Measurements from ENCODE around the gene INTS7. TPM values are rescaled to one million over a fixed set of nuclear protein-coding genes. Genes with fewer than 3 reads are reported as not detected.

Gene INTS7
- polyA plus RNA-seq, 1 of the 3 experiments (the other 2 are of a cell fraction), result 8.7 TPM

GRCh38 chr1:212020975-212021374 lies 14.4 kb downstream of the INTS7 start:
- peaks cover 0 to 2% of the 10 kb centered on the region in 2 experiments; a peak in 1 of 4 replicates for H3K4me1 ChIP-seq (ENCODE audit: control insufficient read depth in 1 of 2, insufficient read depth in 2 of 2, low read depth in 1 of 2, low read length in 1 of 2)
- TF ChIP-seq GATA2 (CRISPR knock-in tag; IDR thresholded peaks at IDR 0.05), result no peak
- no peak for TF ChIP-seq POLR2AphosphoS5 (IDR thresholded peaks at IDR 0.05; ENCODE audit: low read depth, low read length)
- TF ChIP-seq EZH2phosphoT487 (IDR thresholded peaks at IDR 0.05; ENCODE audit: borderline replicate concordance, low read depth), result no peak
- H3K79me2 ChIP-seq (ENCODE audit: insufficient read depth), result peaks cover 35% of the 10 kb centered on the region
- H3K9me2 ChIP-seq, result no peaks in the 10 kb centered on the region
- no peak overlapping the region for H3K27ac ChIP-seq (ENCODE audit: low read depth in 2 of 2, low read length in 1 of 2)
- ChIA-PET CTCF (interaction anchor here (3.7 kb wide), 1 partner anchor 13 kb away, joined by 28 read pairs; the partner anchor contains the start of genes DTL and INTS7), POLR2A (no interaction called here)
- H3K36me3 ChIP-seq (replicated peaks in 1 of 2; ENCODE audit: control insufficient read depth in 1 of 2, insufficient read depth in 2 of 2, low read length in 1 of 2), result peaks cover 17 to 36% of the 10 kb centered on the region in 2 experiments
- no peaks in the 10 kb centered on the region for H3F3A ChIP-seq (replicated peaks; ENCODE audit: insufficient read depth)
- H2AFZ ChIP-seq (ENCODE audit: low read depth), result no peak overlapping the region
- H3K4me2 ChIP-seq, result no peak overlapping the region
- no peaks in the 10 kb centered on the region for H3K27me3 ChIP-seq (ENCODE audit: insufficient read depth)
- H4K20me1 ChIP-seq (ENCODE audit: insufficient read depth), result no peaks in the 10 kb centered on the region
- no peak overlapping the region for H3K4me3 ChIP-seq (ENCODE audit: low read depth in 2 of 2, low read length in 1 of 2)
- WGBS (ENCODE audit: low lambda C conversion rate), result 89% methylated on average over 2 of the region's 2 CpGs
- H3K9ac ChIP-seq, result no peak overlapping the region
- no peaks in the 10 kb centered on the region for H3K9me3 ChIP-seq
- DNase-seq, result no peak

- CTCF ChIA-PET, result interaction anchor here (0.8 to 3.5 kb wide), 5 partner anchors 8 to 316 kb away, joined by 3 to 46 read pairs (median 4); partner anchors contain the start of genes DTL and INTS7
- H3K9me2 ChIP-seq, result no peaks in the 10 kb centered on the region
- no peaks in the 10 kb centered on the region; the same call in 1 of the 2 replicates for H3K79me2 ChIP-seq (ENCODE audit: insufficient read depth)
- TF ChIP-seq TCF12 (IDR thresholded peaks at IDR 0.05), result no peak
- TF ChIP-seq IRF3 (IDR thresholded peaks at IDR 0.05; ENCODE audit: low read depth, low read length), result no peak
- no peak for TF ChIP-seq SMC3 (IDR thresholded peaks at IDR 0.05; ENCODE audit: low read depth, low read length)
- TF ChIP-seq RXRA (IDR thresholded peaks at IDR 0.05; ENCODE audit: borderline replicate concordance, low read depth), result no peak
- TF ChIP-seq USF1 (IDR thresholded peaks at IDR 0.05; ENCODE audit: borderline replicate concordance, low read depth), result no peak
- TF ChIP-seq SIN3A (IDR thresholded peaks at IDR 0.05; ENCODE audit: borderline replicate concordance, low read depth, low read length), result no peak
- TF ChIP-seq CTCF (IDR thresholded peaks at IDR 0.05), result no peak
- no peak for TF ChIP-seq MAX (IDR thresholded peaks at IDR 0.05; ENCODE audit: low read depth)
- no peak for TF ChIP-seq FOXM1 (IDR thresholded peaks at IDR 0.05; ENCODE audit: low read depth)
- no peak for TF ChIP-seq FOSL2 (IDR thresholded peaks at IDR 0.05; ENCODE audit: borderline replicate concordance, low read depth)
- TF ChIP-seq RAD21 (IDR thresholded peaks at IDR 0.05; ENCODE audit: low read length), result no peak
- TF ChIP-seq ELF1 (IDR thresholded peaks at IDR 0.05), result no peak
- TF ChIP-seq RCOR1 (IDR thresholded peaks at IDR 0.05; ENCODE audit: low read length), result no peak
- no peak for TF ChIP-seq TAF1 (IDR thresholded peaks at IDR 0.05; ENCODE audit: borderline replicate concordance, low read depth, low read length)
- no peak for TF ChIP-seq GATA2 (CRISPR knock-in tag; IDR thresholded peaks at IDR 0.05)
- TF ChIP-seq YY1 (IDR thresholded peaks at IDR 0.05; ENCODE audit: low read depth), result no peak
- TF ChIP-seq TEAD4 (IDR thresholded peaks at IDR 0.05; ENCODE audit: borderline replicate concordance, insufficient read depth), result no peak
- TF ChIP-seq USF2 (IDR thresholded peaks at IDR 0.05; ENCODE audit: borderline replicate concordance, low read depth, low read length), result no peak
- TF ChIP-seq GABPA (IDR thresholded peaks at IDR 0.05; ENCODE audit: low read depth), result no peak
- H3K9ac ChIP-seq, result no peak overlapping the region
- H3K4me3 ChIP-seq (ENCODE audit: low read depth in 2 of 2, low read length in 1 of 2), result no peak overlapping the region
- H3F3A ChIP-seq (replicated peaks; ENCODE audit: insufficient read depth), result no peaks in the 10 kb centered on the region
- H3K9me3 ChIP-seq, result no peaks in the 10 kb centered on the region
- no peaks in the 10 kb centered on the region for H3K27me3 ChIP-seq (ENCODE audit: insufficient read depth)
- H2AFZ ChIP-seq (ENCODE audit: low read depth), result no peak overlapping the region
- DNase-seq, result no peak
- H3K27ac ChIP-seq (ENCODE audit: low read depth in 2 of 2, low read length in 1 of 2), result no peak overlapping the region
- 79% methylated on average over 2 of the region's 2 CpGs for WGBS (ENCODE audit: low lambda C conversion rate)
- no peaks in the 10 kb centered on the region for H3K4me1 ChIP-seq (ENCODE audit: control insufficient read depth in 1 of 2, insufficient read depth in 2 of 2, low read depth in 1 of 2, low read length in 1 of 2)
- POLR2A ChIA-PET, result no interaction called here
- H4K20me1 ChIP-seq (ENCODE audit: insufficient read depth), result no peaks in the 10 kb centered on the region
- H3K4me2 ChIP-seq, result no peak overlapping the region
- peaks cover 25 to 56% of the 10 kb centered on the region in 2 experiments for H3K36me3 ChIP-seq (replicated peaks in 1 of 2; ENCODE audit: control insufficient read depth in 1 of 2, insufficient read depth in 2 of 2, low read length in 1 of 2)
Observed at GRCh38 chr1:212013672-212014071, 21.7 kb downstream of the INTS7 start.
